ENCODE measurements around the gene BAMBI. TPM values are rescaled to one million over a fixed set of nuclear protein-coding genes. Genes with fewer than 3 reads are reported as not detected.

Gene BAMBI
- total RNA-seq, 1 experiment from 2014 or later = 31.9 TPM

- H3K9me3 ChIP-seq (ENCODE audit: low read depth, low read length, poor library complexity, severe bottlenecking) = no peaks in the 10 kb centered on the region
- H3K27me3 ChIP-seq (replicated peaks; ENCODE audit: insufficient read depth, low read depth, low read length, poor library complexity) = no peaks in the 10 kb centered on the region
- TF ChIP-seq EZH2 (IDR thresholded peaks at IDR 0.05; ENCODE audit: borderline replicate concordance, low read depth, low read length, poor library complexity, severe bottlenecking) = no peak
- TF ChIP-seq, protein P1, sequence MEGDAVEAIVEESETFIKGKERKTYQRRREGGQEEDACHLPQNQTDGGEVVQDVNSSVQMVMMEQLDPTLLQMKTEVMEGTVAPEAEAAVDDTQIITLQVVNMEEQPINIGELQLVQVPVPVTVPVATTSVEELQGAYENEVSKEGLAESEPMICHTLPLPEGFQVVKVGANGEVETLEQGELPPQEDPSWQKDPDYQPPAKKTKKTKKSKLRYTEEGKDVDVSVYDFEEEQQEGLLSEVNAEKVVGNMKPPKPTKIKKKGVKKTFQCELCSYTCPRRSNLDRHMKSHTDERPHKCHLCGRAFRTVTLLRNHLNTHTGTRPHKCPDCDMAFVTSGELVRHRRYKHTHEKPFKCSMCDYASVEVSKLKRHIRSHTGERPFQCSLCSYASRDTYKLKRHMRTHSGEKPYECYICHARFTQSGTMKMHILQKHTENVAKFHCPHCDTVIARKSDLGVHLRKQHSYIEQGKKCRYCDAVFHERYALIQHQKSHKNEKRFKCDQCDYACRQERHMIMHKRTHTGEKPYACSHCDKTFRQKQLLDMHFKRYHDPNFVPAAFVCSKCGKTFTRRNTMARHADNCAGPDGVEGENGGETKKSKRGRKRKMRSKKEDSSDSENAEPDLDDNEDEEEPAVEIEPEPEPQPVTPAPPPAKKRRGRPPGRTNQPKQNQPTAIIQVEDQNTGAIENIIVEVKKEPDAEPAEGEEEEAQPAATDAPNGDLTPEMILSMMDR (conservative IDR thresholded peaks at IDR 0.05; ENCODE audit: low read depth, low read length) = no peak
- no peaks in the 10 kb centered on the region for H3K4me1 ChIP-seq (ENCODE audit: insufficient read depth, low read length, poor library complexity, severe bottlenecking)
- no TSS peak for BruUV-seq (replicated peaks)
- H3K36me3 ChIP-seq (ENCODE audit: insufficient read depth, low read length, poor library complexity, severe bottlenecking) = no peaks in the 10 kb centered on the region
- intact Hi-C loops (cut with micrococcal nuclease; ENCODE audit: unreplicated experiment) = no loop called here
- CTCF ChIA-PET = no interaction called here
- POLR2A ChIA-PET (ENCODE audit: low non-redundant PET) = no interaction called here
- no peak for DNase-seq (ENCODE audit: low spot score)
- H3K27ac ChIP-seq (ENCODE audit: low read depth, low read length, poor library complexity, severe bottlenecking) = no peak overlapping the region
- no peak overlapping the region for H3K4me3 ChIP-seq (ENCODE audit: low read depth, low read length, poor library complexity, severe bottlenecking)
Measured at GRCh38 chr10:28698075-28698474, 20.8 kb downstream of the BAMBI start.

DNA sequence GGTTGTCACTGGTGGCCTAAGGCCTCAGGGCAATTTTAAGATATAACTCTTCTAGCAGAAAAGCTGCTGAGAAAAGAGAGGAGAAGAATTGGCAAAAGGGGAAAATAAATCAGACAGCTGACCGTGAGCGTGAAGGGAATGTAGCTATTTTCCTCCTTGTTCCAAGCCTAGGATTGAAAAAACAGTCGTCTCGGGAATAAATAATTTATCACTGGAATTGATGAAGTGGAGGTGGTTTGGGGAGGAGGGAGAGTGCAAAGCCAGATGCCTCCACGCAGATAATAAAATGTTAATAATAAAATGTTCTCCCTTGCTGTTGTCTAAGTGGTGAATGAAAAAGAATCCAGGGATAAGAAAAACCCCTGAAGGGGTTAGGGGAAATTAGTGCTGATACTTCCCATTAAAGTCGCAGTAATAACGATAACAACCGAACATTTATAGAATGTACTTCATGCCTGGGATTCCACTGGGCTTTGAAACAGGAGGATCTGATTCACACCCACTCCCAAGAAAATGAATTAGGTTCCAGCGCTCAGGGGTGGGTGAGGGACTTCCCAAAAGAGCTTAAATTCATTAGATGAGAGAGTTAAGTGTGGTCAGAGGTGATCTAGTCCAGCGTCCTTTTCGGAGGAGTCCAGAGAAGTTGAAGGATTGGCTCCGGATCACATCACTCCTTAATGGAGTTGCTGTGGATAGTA lies 27.3 kb downstream of the BAMBI start:
- intact Hi-C loops (cut with micrococcal nuclease; ENCODE audit: unreplicated experiment) = no loop called here
- Histone ChIP-seq H3K36me3 (ENCODE audit: insufficient read depth, low read length, poor library complexity, severe bottlenecking) (no peaks in the 10 kb centered on the region), H3K4me3 (ENCODE audit: low read depth, low read length, poor library complexity, severe bottlenecking) (no peak overlapping the region), H3K27ac (ENCODE audit: low read depth, low read length, poor library complexity, severe bottlenecking) (no peak overlapping the region), H3K27me3 (replicated peaks; ENCODE audit: insufficient read depth, low read depth, low read length, poor library complexity) (no peaks in the 10 kb centered on the region), H3K4me1 (ENCODE audit: insufficient read depth, low read length, poor library complexity, severe bottlenecking) (peaks cover 15% of the 10 kb centered on the region), H3K9me3 (ENCODE audit: low read depth, low read length, poor library complexity, severe bottlenecking) (no peaks in the 10 kb centered on the region)
- no peak for TF ChIP-seq EZH2 (IDR thresholded peaks at IDR 0.05; ENCODE audit: borderline replicate concordance, low read depth, low read length, poor library complexity, severe bottlenecking)
- TF ChIP-seq, protein P1 (conservative IDR thresholded peaks at IDR 0.05; ENCODE audit: low read depth, low read length) = no peak
- BruUV-seq (replicated peaks) = no TSS peak
- ChIA-PET CTCF (no interaction called here), POLR2A (ENCODE audit: low non-redundant PET) (no interaction called here)
- no peak for DNase-seq (ENCODE audit: low spot score)

- no peaks in the 10 kb centered on the region for H3K27me3 ChIP-seq (replicated peaks; ENCODE audit: insufficient read depth, low read depth, low read length, poor library complexity)
- H3K9me3 ChIP-seq (ENCODE audit: low read depth, low read length, poor library complexity, severe bottlenecking) = no peaks in the 10 kb centered on the region
- no TSS peak for BruUV-seq (replicated peaks)
- no peaks in the 10 kb centered on the region for H3K36me3 ChIP-seq (ENCODE audit: insufficient read depth, low read length, poor library complexity, severe bottlenecking)
- H3K27ac ChIP-seq (ENCODE audit: low read depth, low read length, poor library complexity, severe bottlenecking) = no peak overlapping the region
- POLR2A ChIA-PET (ENCODE audit: low non-redundant PET) = no interaction called here
- peaks cover 15% of the 10 kb centered on the region for H3K4me1 ChIP-seq (ENCODE audit: insufficient read depth, low read length, poor library complexity, severe bottlenecking)
- intact Hi-C loops (cut with micrococcal nuclease; ENCODE audit: unreplicated experiment) = no loop called here
- CTCF ChIA-PET = no interaction called here
- no peak for DNase-seq (ENCODE audit: low spot score)
- TF ChIP-seq, protein P1 (conservative IDR thresholded peaks at IDR 0.05; ENCODE audit: low read depth, low read length) = no peak
- TF ChIP-seq EZH2 (IDR thresholded peaks at IDR 0.05; ENCODE audit: borderline replicate concordance, low read depth, low read length, poor library complexity, severe bottlenecking) = no peak
- H3K4me3 ChIP-seq (ENCODE audit: low read depth, low read length, poor library complexity, severe bottlenecking) = no peak overlapping the region
Measured at GRCh38 chr10:28705472-28705871, 28.2 kb downstream of the BAMBI start.

Measured in A673 (cell line).